Caco-2 (cell line): ENCODE results near the gene DOK7. TPM values are rescaled to one million over a fixed set of nuclear protein-coding genes. Genes with fewer than 3 reads are reported as not detected.

Experiments used
- BruUV-seq: library from RNA; stranded (reverse); fragments of 400-500 nt; replicated peaks from 2 replicates; lab custom pipeline; 2021; lab: Mats Ljungman, UMichigan
- CTCF ChIA-PET: fragments of 300-600 bp; sonication (Branson Sonifier 250); formaldehyde crosslinking; loops from one replicate; lab custom pipeline; 2022; ENCODE audit warnings: antibody characterized with exemption; lab: Charles Lee
- POLR2A ChIA-PET: fragments of 300-600 bp; sonication (Branson Sonifier 250); formaldehyde crosslinking; loops from one replicate; lab custom pipeline; 2022; ENCODE audit warnings: antibody characterized with exemption; lab: Charles Lee
- DNase-seq, 2 experiments: peaks; one replicate each; pipeline versions ENCODE4 v3.0.0 to v3.0.0-alpha.2; 2020 to 2022
- H3K27me3 ChIP-seq: replicated peaks from 2 replicates; pipeline ENCODE4 v1.6.0; 2011; ENCODE audit warnings: low read length; ENCODE audit not compliant: control insufficient read depth, insufficient read depth
- H3K36me3 ChIP-seq: 2 replicates; pipeline ENCODE4 v1.5.1; 2011; ENCODE audit warnings: low read length; ENCODE audit not compliant: control insufficient read depth, insufficient read depth
- H3K4me1 ChIP-seq: fragments of 250-450 bp; sonication (Bioruptor Pico); 2 replicates; pipeline ENCODE4 v1.5.1; 2020; ENCODE audit warnings: mild to moderate bottlenecking
- H3K4me3 ChIP-seq: 2 replicates; pipeline ENCODE4 v1.5.1; 2011; ENCODE audit warnings: low read depth, mild to moderate bottlenecking, control low read depth, low read length
- H3K9me3 ChIP-seq: fragments of 250-450 bp; sonication (Bioruptor Pico); 2 replicates; pipeline ENCODE4 v1.5.1; 2020; ENCODE audit warnings: mild to moderate bottlenecking, moderate library complexity
- H3K27ac Mint-ChIP-seq: one replicate; pipeline ENCODE4 v1.8.0; 2022; ENCODE audit warnings: mixed read lengths; ENCODE audit not compliant: unreplicated experiment
- H3K27me3 Mint-ChIP-seq: one replicate; pipeline ENCODE4 v1.8.0; 2022; ENCODE audit warnings: mixed read lengths; ENCODE audit not compliant: insufficient read depth, unreplicated experiment
- H3K36me3 Mint-ChIP-seq: one replicate; pipeline ENCODE4 v1.8.0; 2022; ENCODE audit warnings: mild to moderate bottlenecking, mixed read lengths; ENCODE audit not compliant: insufficient read depth, unreplicated experiment
- H3K4me1 Mint-ChIP-seq: one replicate; pipeline ENCODE4 v1.8.0; 2022; ENCODE audit warnings: low read depth, mixed read lengths; ENCODE audit not compliant: unreplicated experiment
- H3K4me3 Mint-ChIP-seq: one replicate; pipeline ENCODE4 v1.8.0; 2022; ENCODE audit warnings: mild to moderate bottlenecking, moderate library complexity, mixed read lengths; ENCODE audit not compliant: unreplicated experiment
- H3K9me3 Mint-ChIP-seq: one replicate; pipeline ENCODE4 v1.8.0; 2022; ENCODE audit warnings: mixed read lengths; ENCODE audit not compliant: unreplicated experiment
- CTCF ChIP-seq, 2 experiments: fragments of 200-600 bp in 1 of 2; IDR thresholded peaks; 1 replicate in 1 of 2; 2 replicates in 1 of 2; pipeline versions ENCODE4 v1.5.1 to v1.8.0; 2011 to 2022; ENCODE audit warnings: antibody characterized with exemption in 1 of 2, control low read depth in 1 of 2, inconsistent platforms in 1 of 2, low read depth in 1 of 2, low read length in 1 of 2, mild to moderate bottlenecking in 1 of 2, moderate library complexity in 1 of 2; ENCODE audit not compliant: insufficient read depth in 1 of 2, severe bottlenecking in 1 of 2, unreplicated experiment in 1 of 2
- intact Hi-C: fragments of 100-400 bp; cut with micrococcal nuclease; formaldehyde crosslinking; loops from one replicate; pipeline ENCODE4 v1.10.0; 2022; ENCODE audit not compliant: unreplicated experiment
- total RNA-seq: library from RNA; stranded (reverse); gene quantifications from 2 replicates; pipeline ENCODE4 v1.2.3, GENCODE V29; 2022

The DOK7 gene
- total RNA-seq, 1 experiment from 2014 or later, result 0.29 TPM

GRCh38 chr4:3481783-3482393, 18.8 kb downstream of the DOK7 start:
- POLR2A ChIA-PET, result no interaction called here
- intact Hi-C loops, result no loop called here

DNA sequence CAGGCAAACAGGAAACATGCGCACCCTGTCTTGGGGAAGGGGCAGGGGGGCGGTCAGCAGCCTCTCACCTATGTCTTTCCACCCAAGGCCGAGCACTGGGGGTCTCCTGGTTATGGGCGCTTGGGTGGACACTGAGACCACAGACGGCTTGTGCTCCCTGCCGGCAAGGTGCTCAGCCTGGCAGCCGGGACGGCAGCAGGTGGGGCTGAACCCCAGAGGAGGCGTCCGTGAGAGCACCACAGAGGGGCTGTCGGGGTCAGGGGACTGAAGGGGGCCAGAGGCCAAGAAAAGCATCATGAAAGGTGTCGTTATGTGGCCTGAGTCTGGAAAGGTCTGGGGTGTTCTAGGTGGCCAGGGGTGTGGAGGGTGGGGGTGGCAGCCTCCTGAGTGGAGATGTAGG, 19.6 kb downstream of the DOK7 start:
- Mint-ChIP-seq H3K9me3 (no peaks in the 10 kb centered on the region), H3K4me1 (no peaks in the 10 kb centered on the region), H3K4me3 (no peak overlapping the region), H3K27me3 (peaks cover 6% of the 10 kb centered on the region), H3K36me3 (no peaks in the 10 kb centered on the region), H3K27ac (no peak overlapping the region)
- ChIA-PET POLR2A (no interaction called here), CTCF (no interaction called here)
- DNase-seq, result no peak
- no TSS peak for BruUV-seq
- H3K36me3 ChIP-seq, result no peaks in the 10 kb centered on the region
- no peak overlapping the region for H3K4me3 ChIP-seq
- TF ChIP-seq CTCF (IDR thresholded peaks at IDR 0.05; ENCODE audit: insufficient read depth in 1 of 2, low read depth in 1 of 2, low read length in 1 of 2, severe bottlenecking in 1 of 2, unreplicated experiment in 1 of 2), result no peak
- H3K9me3 ChIP-seq, result no peaks in the 10 kb centered on the region
- H3K27me3 ChIP-seq, result no peaks in the 10 kb centered on the region; the same call in 1 of the 2 replicates
- intact Hi-C loops, result no loop called here
- peaks cover 19% of the 10 kb centered on the region for H3K4me1 ChIP-seq

More at GRCh38 chr4:3481783-3482393, 18.8 kb downstream of the DOK7 start:
- TF ChIP-seq CTCF (IDR thresholded peaks at IDR 0.05; ENCODE audit: insufficient read depth in 1 of 2, low read depth in 1 of 2, low read length in 1 of 2, severe bottlenecking in 1 of 2, unreplicated experiment in 1 of 2), result no peak
- H3K27me3 ChIP-seq, result no peaks in the 10 kb centered on the region; the same call in 1 of the 2 replicates
- H3K27ac Mint-ChIP-seq, result no peak overlapping the region
- BruUV-seq, result no TSS peak
- H3K4me3 ChIP-seq, result no peak overlapping the region
- DNase-seq, result no peak
- peaks cover 19% of the 10 kb centered on the region for H3K4me1 ChIP-seq
- CTCF ChIA-PET, result interaction anchor here (0.6 to 1.3 kb wide), 2 partner anchors 34 to 399 kb away, joined by 4 to 5 read pairs; no protein-coding TSS in a partner anchor
- no peaks in the 10 kb centered on the region for H3K4me1 Mint-ChIP-seq
- peaks cover 6% of the 10 kb centered on the region for H3K27me3 Mint-ChIP-seq
- H3K36me3 ChIP-seq, result no peaks in the 10 kb centered on the region
- no peaks in the 10 kb centered on the region for H3K9me3 Mint-ChIP-seq
- H3K36me3 Mint-ChIP-seq, result no peaks in the 10 kb centered on the region
- no peak overlapping the region for H3K4me3 Mint-ChIP-seq
- H3K9me3 ChIP-seq, result no peaks in the 10 kb centered on the region

DNA sequence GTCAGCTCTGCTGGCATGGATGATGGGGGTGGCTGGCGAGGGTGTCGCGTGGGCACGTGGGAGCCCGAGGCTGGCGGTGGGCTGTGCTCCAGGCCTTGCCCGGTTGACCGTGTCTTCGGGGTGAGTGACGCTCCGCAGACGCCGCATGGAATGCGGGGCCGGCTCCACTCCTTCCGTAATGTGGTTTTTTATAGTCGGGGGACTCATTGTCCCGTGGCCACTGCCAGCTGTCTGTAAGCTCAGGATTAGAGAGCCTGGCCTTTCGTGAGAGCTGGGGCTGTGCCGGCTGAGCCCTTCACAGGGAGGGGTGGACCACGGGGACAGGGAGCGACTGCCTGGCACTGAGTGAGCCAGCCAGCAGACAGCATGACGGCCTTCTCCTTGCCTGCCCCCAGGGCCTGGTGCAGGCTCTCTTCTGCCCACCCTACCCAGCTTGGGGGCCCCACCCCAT, 20.4 kb downstream of the DOK7 start:
- no peak overlapping the region for H3K4me3 ChIP-seq
- CTCF ChIA-PET, result no interaction called here
- H3K36me3 ChIP-seq, result no peaks in the 10 kb centered on the region
- no peaks in the 10 kb centered on the region for H3K36me3 Mint-ChIP-seq
- H3K4me1 Mint-ChIP-seq, result no peaks in the 10 kb centered on the region
- no peak for TF ChIP-seq CTCF (IDR thresholded peaks at IDR 0.05; ENCODE audit: insufficient read depth in 1 of 2, low read depth in 1 of 2, low read length in 1 of 2, severe bottlenecking in 1 of 2, unreplicated experiment in 1 of 2)
- no peaks in the 10 kb centered on the region for H3K9me3 Mint-ChIP-seq
- no peaks in the 10 kb centered on the region; the same call in 1 of the 2 replicates for H3K27me3 ChIP-seq
- H3K27me3 Mint-ChIP-seq, result peaks cover 6% of the 10 kb centered on the region
- peaks cover 19% of the 10 kb centered on the region for H3K4me1 ChIP-seq
- intact Hi-C loops, result no loop called here
- BruUV-seq, result no TSS peak
- POLR2A ChIA-PET, result no interaction called here
- no peak for DNase-seq
- H3K4me3 Mint-ChIP-seq, result no peak overlapping the region
- no peaks in the 10 kb centered on the region for H3K9me3 ChIP-seq
- H3K27ac Mint-ChIP-seq, result no peak overlapping the region
